ENCODE data around the gene PTGES2. TPM values are rescaled to one million over a fixed set of nuclear protein-coding genes. Genes with fewer than 3 reads are reported as not detected.

Gene PTGES2
- total and polyA plus RNA-seq, 9 of the 15 experiments (the other 6 are each of a cell fraction or from before 2014, with no cell fraction given) = 2.4 to 196 (median 90.1) TPM

DNA sequence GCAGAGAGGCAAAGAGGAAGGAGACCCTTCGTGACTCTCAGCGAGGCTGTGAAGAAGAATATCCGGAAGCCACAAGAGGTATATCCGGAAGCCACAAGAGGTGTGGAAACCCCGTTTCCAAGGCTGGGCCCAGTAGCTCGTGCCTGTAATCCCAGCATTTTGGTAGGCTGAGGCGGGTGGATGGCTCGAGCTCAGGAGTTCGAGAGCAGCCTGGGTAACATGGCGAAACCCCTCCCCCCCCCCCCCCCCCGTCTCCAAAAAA, 31.9 kb upstream of the PTGES2 start (continued):
- TF ChIP-seq ZNF699 (CRISPR knock-in tag; IDR thresholded peaks at IDR 0.05; ENCODE audit: insufficient replicate concordance) = no peak
- no peak for TF ChIP-seq ZNF134 (CRISPR knock-in tag; conservative IDR thresholded peaks at IDR 0.05)
- no peak for TF ChIP-seq PHF21A (IDR thresholded peaks at IDR 0.05; ENCODE audit: borderline replicate concordance, low read depth)
- no peak for TF ChIP-seq TAF7 (tag; IDR thresholded peaks at IDR 0.05)
- TF ChIP-seq ZBTB8A (IDR thresholded peaks at IDR 0.05; ENCODE audit: partially characterized antibody) = no peak
- no peak for TF ChIP-seq NCOR1 (IDR thresholded peaks at IDR 0.05)
- TF ChIP-seq ZNF311 (CRISPR knock-in tag; IDR thresholded peaks at IDR 0.05) = no peak
- TF ChIP-seq, protein P1, sequence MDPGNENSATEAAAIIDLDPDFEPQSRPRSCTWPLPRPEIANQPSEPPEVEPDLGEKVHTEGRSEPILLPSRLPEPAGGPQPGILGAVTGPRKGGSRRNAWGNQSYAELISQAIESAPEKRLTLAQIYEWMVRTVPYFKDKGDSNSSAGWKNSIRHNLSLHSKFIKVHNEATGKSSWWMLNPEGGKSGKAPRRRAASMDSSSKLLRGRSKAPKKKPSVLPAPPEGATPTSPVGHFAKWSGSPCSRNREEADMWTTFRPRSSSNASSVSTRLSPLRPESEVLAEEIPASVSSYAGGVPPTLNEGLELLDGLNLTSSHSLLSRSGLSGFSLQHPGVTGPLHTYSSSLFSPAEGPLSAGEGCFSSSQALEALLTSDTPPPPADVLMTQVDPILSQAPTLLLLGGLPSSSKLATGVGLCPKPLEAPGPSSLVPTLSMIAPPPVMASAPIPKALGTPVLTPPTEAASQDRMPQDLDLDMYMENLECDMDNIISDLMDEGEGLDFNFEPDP (CRISPR knock-in tag; IDR thresholded peaks at IDR 0.05) = no peak
- no peak for TF ChIP-seq ZNF124 (CRISPR knock-in tag; IDR thresholded peaks at IDR 0.05)
- TF ChIP-seq SMAD4 (CRISPR knock-in tag; conservative IDR thresholded peaks at IDR 0.05) = peak; percentile 90; the same call in 1 of the 2 replicates
- no peak for TF ChIP-seq TEAD2 (tag; IDR thresholded peaks at IDR 0.05)
- no peak for TF ChIP-seq XRCC3 (IDR thresholded peaks at IDR 0.05)
- TF ChIP-seq, protein P2, sequence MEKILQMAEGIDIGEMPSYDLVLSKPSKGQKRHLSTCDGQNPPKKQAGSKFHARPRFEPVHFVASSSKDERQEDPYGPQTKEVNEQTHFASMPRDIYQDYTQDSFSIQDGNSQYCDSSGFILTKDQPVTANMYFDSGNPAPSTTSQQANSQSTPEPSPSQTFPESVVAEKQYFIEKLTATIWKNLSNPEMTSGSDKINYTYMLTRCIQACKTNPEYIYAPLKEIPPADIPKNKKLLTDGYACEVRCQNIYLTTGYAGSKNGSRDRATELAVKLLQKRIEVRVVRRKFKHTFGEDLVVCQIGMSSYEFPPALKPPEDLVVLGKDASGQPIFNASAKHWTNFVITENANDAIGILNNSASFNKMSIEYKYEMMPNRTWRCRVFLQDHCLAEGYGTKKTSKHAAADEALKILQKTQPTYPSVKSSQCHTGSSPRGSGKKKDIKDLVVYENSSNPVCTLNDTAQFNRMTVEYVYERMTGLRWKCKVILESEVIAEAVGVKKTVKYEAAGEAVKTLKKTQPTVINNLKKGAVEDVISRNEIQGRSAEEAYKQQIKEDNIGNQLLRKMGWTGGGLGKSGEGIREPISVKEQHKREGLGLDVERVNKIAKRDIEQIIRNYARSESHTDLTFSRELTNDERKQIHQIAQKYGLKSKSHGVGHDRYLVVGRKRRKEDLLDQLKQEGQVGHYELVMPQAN (IDR thresholded peaks at IDR 0.05; ENCODE audit: borderline replicate concordance) = no peak
- no peak for TF ChIP-seq NEUROD1 (IDR thresholded peaks at IDR 0.05; ENCODE audit: borderline replicate concordance, low read depth, low read length, partially characterized antibody)
- TF ChIP-seq TAF15 (IDR thresholded peaks at IDR 0.05; ENCODE audit: low read depth, low read length) = no peak
- TF ChIP-seq, protein P3, sequence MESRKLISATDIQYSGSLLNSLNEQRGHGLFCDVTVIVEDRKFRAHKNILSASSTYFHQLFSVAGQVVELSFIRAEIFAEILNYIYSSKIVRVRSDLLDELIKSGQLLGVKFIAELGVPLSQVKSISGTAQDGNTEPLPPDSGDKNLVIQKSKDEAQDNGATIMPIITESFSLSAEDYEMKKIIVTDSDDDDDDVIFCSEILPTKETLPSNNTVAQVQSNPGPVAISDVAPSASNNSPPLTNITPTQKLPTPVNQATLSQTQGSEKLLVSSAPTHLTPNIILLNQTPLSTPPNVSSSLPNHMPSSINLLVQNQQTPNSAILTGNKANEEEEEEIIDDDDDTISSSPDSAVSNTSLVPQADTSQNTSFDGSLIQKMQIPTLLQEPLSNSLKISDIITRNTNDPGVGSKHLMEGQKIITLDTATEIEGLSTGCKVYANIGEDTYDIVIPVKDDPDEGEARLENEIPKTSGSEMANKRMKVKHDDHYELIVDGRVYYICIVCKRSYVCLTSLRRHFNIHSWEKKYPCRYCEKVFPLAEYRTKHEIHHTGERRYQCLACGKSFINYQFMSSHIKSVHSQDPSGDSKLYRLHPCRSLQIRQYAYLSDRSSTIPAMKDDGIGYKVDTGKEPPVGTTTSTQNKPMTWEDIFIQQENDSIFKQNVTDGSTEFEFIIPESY (CRISPR knock-in tag; IDR thresholded peaks at IDR 0.05) = no peak
- 0 out of 2 replicates have a peak, but pooled peaks have one; percentile 18 for TF ChIP-seq STAT5A (IDR thresholded peaks at IDR 0.05; ENCODE audit: borderline replicate concordance, low read length)
- no peak for TF ChIP-seq PCBP1 (IDR thresholded peaks at IDR 0.05; ENCODE audit: low read depth, low read length, poor library complexity, severe bottlenecking)
- TF ChIP-seq HDGF (IDR thresholded peaks at IDR 0.05) = no peak
- TF ChIP-seq, protein P4, sequence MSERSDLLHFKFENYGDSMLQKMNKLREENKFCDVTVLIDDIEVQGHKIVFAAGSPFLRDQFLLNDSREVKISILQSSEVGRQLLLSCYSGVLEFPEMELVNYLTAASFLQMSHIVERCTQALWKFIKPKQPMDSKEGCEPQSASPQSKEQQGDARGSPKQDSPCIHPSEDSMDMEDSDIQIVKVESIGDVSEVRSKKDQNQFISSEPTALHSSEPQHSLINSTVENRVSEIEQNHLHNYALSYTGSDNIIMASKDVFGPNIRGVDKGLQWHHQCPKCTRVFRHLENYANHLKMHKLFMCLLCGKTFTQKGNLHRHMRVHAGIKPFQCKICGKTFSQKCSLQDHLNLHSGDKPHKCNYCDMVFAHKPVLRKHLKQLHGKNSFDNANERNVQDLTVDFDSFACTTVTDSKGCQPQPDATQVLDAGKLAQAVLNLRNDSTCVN (CRISPR knock-in tag; IDR thresholded peaks at IDR 0.05) = 0 out of 2 replicates have a peak, but pooled peaks have one; percentile 5
- peak; percentile 82 for TF ChIP-seq CEBPB (tag; IDR thresholded peaks at IDR 0.05)
- TF ChIP-seq, protein P5, sequence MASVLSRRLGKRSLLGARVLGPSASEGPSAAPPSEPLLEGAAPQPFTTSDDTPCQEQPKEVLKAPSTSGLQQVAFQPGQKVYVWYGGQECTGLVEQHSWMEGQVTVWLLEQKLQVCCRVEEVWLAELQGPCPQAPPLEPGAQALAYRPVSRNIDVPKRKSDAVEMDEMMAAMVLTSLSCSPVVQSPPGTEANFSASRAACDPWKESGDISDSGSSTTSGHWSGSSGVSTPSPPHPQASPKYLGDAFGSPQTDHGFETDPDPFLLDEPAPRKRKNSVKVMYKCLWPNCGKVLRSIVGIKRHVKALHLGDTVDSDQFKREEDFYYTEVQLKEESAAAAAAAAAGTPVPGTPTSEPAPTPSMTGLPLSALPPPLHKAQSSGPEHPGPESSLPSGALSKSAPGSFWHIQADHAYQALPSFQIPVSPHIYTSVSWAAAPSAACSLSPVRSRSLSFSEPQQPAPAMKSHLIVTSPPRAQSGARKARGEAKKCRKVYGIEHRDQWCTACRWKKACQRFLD (CRISPR knock-in tag; IDR thresholded peaks at IDR 0.05) = no peak
- no peak for TF ChIP-seq SIN3B (IDR thresholded peaks at IDR 0.05; ENCODE audit: low read depth)
- TF ChIP-seq ZFX (CRISPR knock-in tag; IDR thresholded peaks at IDR 0.05) = no peak
